ENCODE data around the gene DCUN1D4.

The DCUN1D4 gene

DNA sequence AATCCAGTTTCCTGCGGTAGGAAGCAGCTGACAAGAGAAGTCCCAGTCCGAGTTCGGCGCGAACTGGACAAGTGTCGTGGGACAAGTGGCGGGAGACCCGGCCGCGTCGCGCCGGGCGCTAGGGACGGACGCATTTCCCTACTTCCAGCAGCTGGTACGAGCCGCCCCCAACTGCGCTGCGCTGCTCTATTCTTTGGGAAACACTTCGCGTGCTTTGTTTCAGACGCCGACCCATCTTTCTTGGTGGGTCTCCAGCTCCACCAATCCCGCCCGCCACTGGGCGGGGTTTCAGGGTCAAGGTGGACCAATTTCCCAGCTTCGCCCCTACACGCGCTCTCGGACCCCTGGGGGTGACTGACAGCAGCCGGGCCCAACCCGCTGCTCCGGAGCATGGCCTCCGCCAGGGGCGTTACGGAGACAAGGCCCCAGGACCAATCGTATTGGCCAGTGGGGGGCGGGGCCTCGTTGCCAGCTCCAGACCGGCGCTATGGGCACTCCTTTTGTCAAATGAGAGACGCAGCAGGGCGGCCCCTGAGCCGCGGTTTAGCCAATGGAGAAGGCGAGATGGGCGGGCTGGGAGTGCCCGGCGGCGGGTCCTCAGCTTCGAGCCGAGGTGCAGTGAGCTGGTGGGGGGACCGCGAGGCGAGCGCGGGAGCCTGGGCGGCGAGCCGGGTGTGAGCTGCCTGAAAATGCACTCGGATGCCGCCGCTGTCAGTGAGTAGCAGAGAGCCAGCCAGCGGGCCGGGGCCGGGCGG lies at the start of gene DCUN1D4:
Gene DCUN1D4 (plus strand): TSS at position 600 of the 755 bp plus-strand sequence. CDS start 90 bp downstream, at position 690.
- Histone ChIP-seq H3K9me3 (ENCODE audit: control insufficient read depth in 2 of 2, low read length in 2 of 2) (no peaks in the 10 kb centered on the region), H3K4me3 (ENCODE audit: low read length in 2 of 2) (peak within 1 kb of the TSS; percentile 73 to 95), H3K27ac (ENCODE audit: low read depth in 2 of 2, low read length in 2 of 2) (peak within 1 kb of the TSS; percentile 91 to 94), H3K36me3 (ENCODE audit: control insufficient read depth in 2 of 2, insufficient read depth in 2 of 2, low read length in 2 of 2) (no peaks in the 10 kb centered on the region), H3K9ac (ENCODE audit: low read depth in 1 of 2, low read length in 2 of 2) (peak within 1 kb of the TSS; percentile 80 to 82), H3K27me3 (ENCODE audit: control insufficient read depth in 2 of 2, insufficient read depth in 2 of 2, low read length in 2 of 2) (no peaks in the 10 kb centered on the region), H3K4me1 (ENCODE audit: control insufficient read depth in 2 of 2, insufficient read depth in 2 of 2, low read length in 2 of 2) (peaks cover 4 to 5% of the 10 kb centered on the region in 2 donors)

GRCh38 chr4:51820443-51821234 lies 22.3 kb upstream of the DCUN1D4 start:
- H3K27me3 ChIP-seq (ENCODE audit: control insufficient read depth in 2 of 2, insufficient read depth in 2 of 2, low read length in 2 of 2) = no peaks in the 10 kb centered on the region
- no peak overlapping the region for H3K4me3 ChIP-seq (ENCODE audit: low read length in 2 of 2)
- H3K4me1 ChIP-seq (ENCODE audit: control insufficient read depth in 2 of 2, insufficient read depth in 2 of 2, low read length in 2 of 2) = no peaks in the 10 kb centered on the region
- no peaks in the 10 kb centered on the region for H3K36me3 ChIP-seq (ENCODE audit: control insufficient read depth in 2 of 2, insufficient read depth in 2 of 2, low read length in 2 of 2)
- H3K9me3 ChIP-seq (ENCODE audit: control insufficient read depth in 2 of 2, low read length in 2 of 2) = peaks cover 0 to 6% of the 10 kb centered on the region in 2 donors
- no peak overlapping the region for H3K9ac ChIP-seq (ENCODE audit: low read depth in 1 of 2, low read length in 2 of 2)
- no peak overlapping the region for H3K27ac ChIP-seq (ENCODE audit: low read depth in 2 of 2, low read length in 2 of 2)

- H3K36me3 ChIP-seq (ENCODE audit: control insufficient read depth in 2 of 2, insufficient read depth in 2 of 2, low read length in 2 of 2) = no peaks in the 10 kb centered on the region
- no peak overlapping the region for H3K27ac ChIP-seq (ENCODE audit: low read depth in 2 of 2, low read length in 2 of 2)
- no peaks in the 10 kb centered on the region for H3K4me1 ChIP-seq (ENCODE audit: control insufficient read depth in 2 of 2, insufficient read depth in 2 of 2, low read length in 2 of 2)
- no peak overlapping the region for H3K9ac ChIP-seq (ENCODE audit: low read depth in 1 of 2, low read length in 2 of 2)
- H3K27me3 ChIP-seq (ENCODE audit: control insufficient read depth in 2 of 2, insufficient read depth in 2 of 2, low read length in 2 of 2) = no peaks in the 10 kb centered on the region
- no peak overlapping the region for H3K4me3 ChIP-seq (ENCODE audit: low read length in 2 of 2)
- peaks cover 0 to 2% of the 10 kb centered on the region in 2 donors for H3K9me3 ChIP-seq (ENCODE audit: control insufficient read depth in 2 of 2, low read length in 2 of 2)
Observed at GRCh38 chr4:51825341-51825740, 17.6 kb upstream of the DCUN1D4 start.

GRCh38 chr4:51830156-51830720 lies 12.7 kb upstream of the DCUN1D4 start:
- H3K27ac ChIP-seq (ENCODE audit: low read depth in 2 of 2, low read length in 2 of 2) = no peak overlapping the region

DNA sequence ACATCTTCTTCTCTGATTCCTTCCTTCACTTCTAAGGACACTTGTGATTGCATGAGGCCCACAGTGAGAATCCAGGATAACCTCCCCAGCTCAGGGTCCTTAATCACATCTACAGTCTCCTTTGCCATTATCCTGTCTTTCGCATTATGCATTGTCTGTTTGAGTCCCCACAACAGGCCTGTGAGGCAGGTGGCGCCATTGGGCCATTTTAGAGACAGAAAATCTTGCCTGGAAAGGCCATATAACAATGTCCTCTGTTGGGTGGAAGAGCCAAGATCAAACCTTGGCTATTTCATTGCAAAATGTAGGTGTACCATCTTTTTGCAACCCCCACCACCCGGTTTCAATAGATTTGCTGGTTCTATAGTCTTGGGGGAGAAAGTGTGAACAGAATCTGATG lies 11.8 kb upstream of the DCUN1D4 start:
- Histone ChIP-seq H3K9me3 (ENCODE audit: control insufficient read depth in 2 of 2, low read length in 2 of 2) (no peaks in the 10 kb centered on the region), H3K36me3 (ENCODE audit: control insufficient read depth in 2 of 2, insufficient read depth in 2 of 2, low read length in 2 of 2) (no peaks in the 10 kb centered on the region), H3K9ac (ENCODE audit: low read depth in 1 of 2, low read length in 2 of 2) (no peak overlapping the region), H3K4me1 (ENCODE audit: control insufficient read depth in 2 of 2, insufficient read depth in 2 of 2, low read length in 2 of 2) (no peaks in the 10 kb centered on the region), H3K27ac (ENCODE audit: low read depth in 2 of 2, low read length in 2 of 2) (no peak overlapping the region), H3K4me3 (ENCODE audit: low read length in 2 of 2) (no peak overlapping the region), H3K27me3 (ENCODE audit: control insufficient read depth in 2 of 2, insufficient read depth in 2 of 2, low read length in 2 of 2) (no peaks in the 10 kb centered on the region)

More at GRCh38 chr4:51830156-51830720, 12.7 kb upstream of the DCUN1D4 start:
- no peaks in the 10 kb centered on the region for H3K9me3 ChIP-seq (ENCODE audit: control insufficient read depth in 2 of 2, low read length in 2 of 2)
- H3K27me3 ChIP-seq (ENCODE audit: control insufficient read depth in 2 of 2, insufficient read depth in 2 of 2, low read length in 2 of 2) = no peaks in the 10 kb centered on the region
- H3K4me1 ChIP-seq (ENCODE audit: control insufficient read depth in 2 of 2, insufficient read depth in 2 of 2, low read length in 2 of 2) = no peaks in the 10 kb centered on the region
- H3K4me3 ChIP-seq (ENCODE audit: low read length in 2 of 2) = no peak overlapping the region
- no peak overlapping the region for H3K9ac ChIP-seq (ENCODE audit: low read depth in 1 of 2, low read length in 2 of 2)
- no peaks in the 10 kb centered on the region for H3K36me3 ChIP-seq (ENCODE audit: control insufficient read depth in 2 of 2, insufficient read depth in 2 of 2, low read length in 2 of 2)

DNA sequence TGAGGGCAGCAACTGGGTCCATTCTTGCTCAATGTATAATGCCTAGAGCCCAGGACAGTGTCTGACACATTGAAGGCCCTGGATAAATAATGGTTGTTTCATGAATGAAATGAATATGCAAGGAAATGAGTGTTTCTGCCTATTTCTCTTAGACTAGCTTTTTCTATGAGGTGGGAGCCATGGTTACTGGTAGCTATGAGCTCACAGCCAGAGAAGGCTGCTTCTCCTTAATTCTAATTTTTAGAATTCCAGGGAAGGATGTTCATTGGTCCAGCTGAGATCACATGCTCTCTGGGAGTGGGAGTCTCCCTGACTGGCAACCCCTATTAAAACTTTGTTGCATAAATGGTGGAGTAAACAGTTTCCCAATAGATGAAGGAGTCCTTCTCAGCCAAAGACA lies 9.7 kb upstream of the DCUN1D4 start:
- Histone ChIP-seq H3K27me3 (ENCODE audit: control insufficient read depth in 2 of 2, insufficient read depth in 2 of 2, low read length in 2 of 2) (no peaks in the 10 kb centered on the region), H3K9me3 (ENCODE audit: control insufficient read depth in 2 of 2, low read length in 2 of 2) (no peaks in the 10 kb centered on the region), H3K4me3 (ENCODE audit: low read length in 2 of 2) (no peak overlapping the region), H3K36me3 (ENCODE audit: control insufficient read depth in 2 of 2, insufficient read depth in 2 of 2, low read length in 2 of 2) (no peaks in the 10 kb centered on the region), H3K27ac (ENCODE audit: low read depth in 2 of 2, low read length in 2 of 2) (no peak overlapping the region), H3K4me1 (ENCODE audit: control insufficient read depth in 2 of 2, insufficient read depth in 2 of 2, low read length in 2 of 2) (no peaks in the 10 kb centered on the region), H3K9ac (ENCODE audit: low read depth in 1 of 2, low read length in 2 of 2) (no peak overlapping the region)

DNA sequence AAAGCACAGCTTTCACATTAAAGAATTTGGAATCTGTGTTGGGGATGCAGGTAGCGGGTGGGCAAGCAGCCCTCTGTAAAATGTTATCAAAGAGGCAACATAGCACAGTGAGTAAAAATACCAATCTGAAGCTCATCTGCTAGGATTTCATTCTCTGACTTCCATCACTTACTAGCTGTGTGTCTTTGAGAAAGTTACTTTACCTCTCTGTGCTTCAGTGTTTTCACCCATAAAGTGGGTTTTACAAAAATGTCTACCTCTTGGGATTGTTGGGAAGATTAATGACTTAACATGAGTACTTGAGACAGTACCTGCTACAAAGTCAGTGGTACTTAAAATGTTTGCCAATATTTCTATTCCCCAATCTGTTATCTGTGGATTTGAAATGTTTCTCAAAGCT lies 7.9 kb upstream of the DCUN1D4 start:
- H3K36me3 ChIP-seq (ENCODE audit: control insufficient read depth in 2 of 2, insufficient read depth in 2 of 2, low read length in 2 of 2) = no peaks in the 10 kb centered on the region
- H3K9ac ChIP-seq (ENCODE audit: low read depth in 1 of 2, low read length in 2 of 2) = no peak overlapping the region
- no peaks in the 10 kb centered on the region for H3K4me1 ChIP-seq (ENCODE audit: control insufficient read depth in 2 of 2, insufficient read depth in 2 of 2, low read length in 2 of 2)
- no peak overlapping the region for H3K4me3 ChIP-seq (ENCODE audit: low read length in 2 of 2)
- H3K27me3 ChIP-seq (ENCODE audit: control insufficient read depth in 2 of 2, insufficient read depth in 2 of 2, low read length in 2 of 2) = no peaks in the 10 kb centered on the region
- H3K27ac ChIP-seq (ENCODE audit: low read depth in 2 of 2, low read length in 2 of 2) = no peak overlapping the region
- H3K9me3 ChIP-seq (ENCODE audit: control insufficient read depth in 2 of 2, low read length in 2 of 2) = no peaks in the 10 kb centered on the region

DNA sequence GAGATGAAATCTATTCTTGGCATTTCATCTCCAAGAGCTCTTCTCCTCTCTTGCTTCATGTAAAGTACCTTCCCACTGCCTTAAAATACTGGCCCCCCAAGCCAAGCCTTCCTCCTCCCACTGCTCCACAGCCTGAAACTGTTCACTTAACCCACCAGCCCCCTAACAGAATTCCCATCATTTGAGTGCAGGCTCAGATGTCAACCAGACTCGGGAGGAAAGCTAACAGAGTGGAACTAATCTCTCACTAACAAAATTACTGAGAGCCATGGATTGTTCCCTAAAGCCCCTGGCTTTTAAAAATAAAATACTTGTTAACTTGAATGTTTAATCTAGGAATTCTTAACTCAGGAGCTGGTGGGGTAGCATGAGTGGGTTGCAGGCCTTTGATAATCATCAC lies 7.1 kb upstream of the DCUN1D4 start:
- no peaks in the 10 kb centered on the region for H3K27me3 ChIP-seq (ENCODE audit: control insufficient read depth in 2 of 2, insufficient read depth in 2 of 2, low read length in 2 of 2)
- no peaks in the 10 kb centered on the region for H3K4me1 ChIP-seq (ENCODE audit: control insufficient read depth in 2 of 2, insufficient read depth in 2 of 2, low read length in 2 of 2)
- H3K9ac ChIP-seq (ENCODE audit: low read depth in 1 of 2, low read length in 2 of 2) = no peak overlapping the region
- H3K4me3 ChIP-seq (ENCODE audit: low read length in 2 of 2) = no peak overlapping the region
- H3K9me3 ChIP-seq (ENCODE audit: control insufficient read depth in 2 of 2, low read length in 2 of 2) = no peaks in the 10 kb centered on the region
- no peak overlapping the region for H3K27ac ChIP-seq (ENCODE audit: low read depth in 2 of 2, low read length in 2 of 2)
- H3K36me3 ChIP-seq (ENCODE audit: control insufficient read depth in 2 of 2, insufficient read depth in 2 of 2, low read length in 2 of 2) = no peaks in the 10 kb centered on the region

- H3K27ac ChIP-seq (ENCODE audit: low read depth in 2 of 2, low read length in 2 of 2) = no peak overlapping the region
- no peaks in the 10 kb centered on the region for H3K9me3 ChIP-seq (ENCODE audit: control insufficient read depth in 2 of 2, low read length in 2 of 2)
- H3K27me3 ChIP-seq (ENCODE audit: control insufficient read depth in 2 of 2, insufficient read depth in 2 of 2, low read length in 2 of 2) = no peaks in the 10 kb centered on the region
- no peak overlapping the region for H3K4me3 ChIP-seq (ENCODE audit: low read length in 2 of 2)
- no peak overlapping the region for H3K9ac ChIP-seq (ENCODE audit: low read depth in 1 of 2, low read length in 2 of 2)
- no peaks in the 10 kb centered on the region for H3K36me3 ChIP-seq (ENCODE audit: control insufficient read depth in 2 of 2, insufficient read depth in 2 of 2, low read length in 2 of 2)
- H3K4me1 ChIP-seq (ENCODE audit: control insufficient read depth in 2 of 2, insufficient read depth in 2 of 2, low read length in 2 of 2) = no peaks in the 10 kb centered on the region
Observed at GRCh38 chr4:51836549-51836948, 6.4 kb upstream of the DCUN1D4 start.

- H3K9ac ChIP-seq (ENCODE audit: low read depth in 1 of 2, low read length in 2 of 2) = no peak overlapping the region
- H3K4me3 ChIP-seq (ENCODE audit: low read length in 2 of 2) = no peak overlapping the region
- H3K9me3 ChIP-seq (ENCODE audit: control insufficient read depth in 2 of 2, low read length in 2 of 2) = no peaks in the 10 kb centered on the region
- H3K36me3 ChIP-seq (ENCODE audit: control insufficient read depth in 2 of 2, insufficient read depth in 2 of 2, low read length in 2 of 2) = no peaks in the 10 kb centered on the region
- H3K4me1 ChIP-seq (ENCODE audit: control insufficient read depth in 2 of 2, insufficient read depth in 2 of 2, low read length in 2 of 2) = peaks cover 4 to 5% of the 10 kb centered on the region in 2 donors
- H3K27me3 ChIP-seq (ENCODE audit: control insufficient read depth in 2 of 2, insufficient read depth in 2 of 2, low read length in 2 of 2) = no peaks in the 10 kb centered on the region
- no peak overlapping the region for H3K27ac ChIP-seq (ENCODE audit: low read depth in 2 of 2, low read length in 2 of 2)
Observed at GRCh38 chr4:51840781-51841180, 2.2 kb upstream of the DCUN1D4 start.
